Stimulated activated CD4-positive, alpha-beta T cell treated with anti-CD3 and anti-CD28 coated beads, Interleukin-15, amount 100 ng/mL, for 48 hours (primary cell): Measurements from ENCODE around the gene SOWAHD.
A peak's percentile ranks its signal among the peaks of the same experiment; 100 is the strongest.
"Not testable (repeated sequence)": the region's sequence is repeated elsewhere in the genome, so short reads cannot be mapped to it uniquely, and the experiment has no call there.

ENCODE experiments used
- DNase-seq, 2 donors: peaks; one replicate each; pipeline ENCODE4 v3.0.0-alpha.2; 2020; ENCODE audit warnings: low read depth in 2 of 2

SOWAHD gene, protein sequence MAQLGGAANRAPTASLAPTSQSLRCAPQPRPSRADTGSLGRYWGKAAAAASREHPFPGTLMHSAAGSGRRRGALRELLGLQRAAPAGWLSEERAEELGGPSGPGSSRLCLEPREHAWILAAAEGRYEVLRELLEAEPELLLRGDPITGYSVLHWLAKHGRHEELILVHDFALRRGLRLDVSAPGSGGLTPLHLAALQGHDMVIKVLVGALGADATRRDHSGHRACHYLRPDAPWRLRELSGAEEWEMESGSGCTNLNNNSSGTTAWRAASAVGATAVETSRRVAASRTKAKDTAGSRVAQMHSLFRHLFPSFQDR

DNA sequence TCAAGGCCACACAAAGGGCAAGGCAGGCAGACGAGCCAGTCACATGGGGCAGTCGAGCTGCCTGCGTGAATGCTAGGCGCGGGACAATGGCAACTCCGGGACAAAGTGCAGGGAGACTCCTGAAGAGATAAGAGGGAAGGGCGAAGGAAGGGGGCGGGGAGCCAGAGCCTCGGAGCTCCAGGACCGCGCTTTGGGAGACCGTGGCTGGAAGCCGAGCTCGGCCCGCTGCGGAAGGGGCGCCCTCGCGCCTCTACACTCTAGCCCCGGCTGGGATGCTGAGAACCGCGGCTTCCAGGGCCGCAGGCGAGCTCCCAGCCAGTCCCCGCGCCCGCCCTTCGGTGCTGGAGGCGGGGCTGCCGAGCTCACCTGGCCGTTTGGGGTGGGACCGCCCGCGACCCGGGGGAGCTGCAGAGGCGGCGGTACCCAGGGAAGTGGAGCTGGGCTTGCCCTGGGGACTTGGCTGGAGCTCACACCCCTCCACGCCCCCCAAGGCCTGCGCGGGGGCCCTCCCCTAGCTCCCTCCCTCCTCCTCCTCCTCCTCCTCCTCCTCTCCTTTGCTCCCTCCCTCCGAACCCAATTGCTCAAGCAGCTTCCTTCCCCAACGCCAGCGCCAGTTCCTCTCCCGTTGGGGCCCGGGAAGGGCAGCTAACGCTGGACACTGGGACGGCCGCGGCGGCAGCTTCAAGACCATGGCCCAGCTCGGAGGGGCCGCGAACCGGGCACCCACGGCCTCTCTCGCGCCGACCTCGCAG is at the start of gene SOWAHD:
Gene SOWAHD (plus strand): TSS at position 610 of the 752 bp plus-strand sequence. CDS start 80 bp downstream, at position 690.
- DNase-seq = no peak

DNA sequence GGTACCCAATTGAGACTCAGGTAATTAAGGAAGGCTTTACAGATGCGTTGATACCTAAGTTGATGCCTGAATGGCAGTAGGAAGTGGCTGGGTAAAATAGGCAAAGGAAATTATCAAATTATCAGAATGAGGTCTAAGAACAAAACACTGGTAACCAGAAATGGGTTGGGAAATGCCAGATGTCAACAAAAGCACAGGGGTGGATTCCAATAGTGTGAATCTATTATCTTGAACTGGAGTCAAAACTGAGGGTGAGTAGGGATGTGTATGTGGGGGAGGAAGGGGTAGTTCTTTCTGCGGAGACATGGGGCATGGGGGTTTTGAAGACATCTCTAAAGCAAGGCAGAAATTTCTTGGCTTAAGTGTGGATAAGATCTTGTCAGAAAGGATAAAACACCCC is 49.5 kb upstream of the SOWAHD start:
- DNase-seq = no peak

DNA sequence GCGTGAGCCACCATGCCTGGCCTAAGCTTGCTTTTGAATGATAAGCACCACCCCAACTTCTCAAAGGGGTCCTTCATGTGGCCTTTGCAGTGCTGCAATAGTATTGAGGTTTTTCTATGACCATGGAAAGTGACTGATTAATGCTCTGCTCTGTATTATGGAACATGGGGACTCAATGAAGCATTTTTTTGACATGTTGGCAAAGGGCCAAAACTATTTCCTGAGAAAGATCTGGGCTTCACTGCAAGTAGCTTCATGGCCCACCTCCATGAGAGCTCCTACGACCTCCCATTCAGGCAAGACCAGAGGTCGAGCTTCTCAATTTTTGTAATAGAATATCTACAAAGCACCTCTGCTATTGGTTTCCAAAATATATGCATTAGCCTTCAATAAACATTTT is 48.8 kb upstream of the SOWAHD start:
- DNase-seq = no peak

DNA sequence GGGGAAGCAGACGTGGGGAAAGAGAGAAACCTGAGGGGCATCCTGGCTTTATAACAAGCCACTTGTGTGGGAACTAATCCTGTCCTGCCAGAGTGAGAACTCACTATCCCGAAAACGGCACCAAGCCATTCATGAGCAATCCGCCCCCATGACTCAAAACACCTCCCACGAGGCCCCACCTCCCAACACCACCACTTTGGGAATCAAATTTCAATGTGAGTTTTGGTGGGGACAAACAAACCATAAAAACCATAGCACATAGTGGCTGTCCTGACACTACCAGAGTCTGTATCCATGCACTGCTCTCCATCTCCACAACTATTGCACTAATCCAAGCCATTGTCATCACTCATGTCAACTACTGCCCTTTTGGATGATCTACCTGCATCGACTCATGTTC is 36.9 kb upstream of the SOWAHD start:
- DNase-seq = no peak

DNA sequence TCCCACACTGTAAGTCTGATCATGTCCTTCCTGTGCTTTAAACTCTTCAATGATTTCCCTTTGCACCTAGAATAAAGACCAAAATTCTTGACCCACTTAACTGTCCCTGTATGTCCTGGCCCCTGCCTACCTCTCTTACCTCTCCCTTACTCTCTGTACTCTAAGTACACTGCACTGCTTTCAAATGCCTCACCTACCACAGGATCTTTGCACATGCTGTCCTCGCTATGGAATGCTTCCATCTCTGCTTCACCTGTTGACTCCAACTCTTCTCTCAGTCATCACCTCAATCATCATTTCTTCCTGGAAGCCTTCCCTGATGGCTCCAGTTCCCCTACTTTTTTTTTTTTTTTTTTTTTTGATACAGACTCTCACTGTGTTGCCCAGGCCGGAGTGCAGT is 36.5 kb upstream of the SOWAHD start:
- no peak for DNase-seq

DNA sequence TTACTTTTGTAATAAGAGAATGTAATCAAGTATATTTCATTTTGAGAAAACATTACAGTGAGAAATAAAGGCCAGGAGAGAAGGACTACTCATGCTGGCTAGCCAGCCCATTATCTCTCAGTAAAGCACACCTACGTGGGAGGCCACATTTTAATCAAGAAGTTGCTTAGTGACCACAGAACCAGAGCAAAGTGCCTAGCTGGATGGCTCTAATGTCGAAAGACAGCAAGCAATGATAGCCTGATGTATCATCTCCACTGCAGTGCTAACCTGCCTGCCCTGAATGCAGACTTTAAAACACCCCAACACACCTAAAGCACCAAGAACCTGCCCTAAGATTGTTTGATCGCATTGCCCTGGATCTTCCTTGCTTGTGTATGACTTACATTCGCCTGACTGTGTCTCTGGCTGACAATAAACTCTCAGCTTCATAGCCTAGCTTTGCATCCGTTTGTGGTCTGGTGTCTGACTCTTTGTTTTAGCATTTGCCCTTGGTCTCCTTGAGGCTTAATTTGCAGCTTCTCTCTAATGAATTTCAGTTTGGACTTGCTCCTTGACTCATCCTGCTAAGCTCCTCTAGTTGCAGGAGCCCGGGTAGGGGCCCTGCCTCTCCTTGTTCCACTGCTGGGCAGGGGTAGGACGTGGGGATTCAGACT is 31.4 kb upstream of the SOWAHD start:
- no peak for DNase-seq

DNA sequence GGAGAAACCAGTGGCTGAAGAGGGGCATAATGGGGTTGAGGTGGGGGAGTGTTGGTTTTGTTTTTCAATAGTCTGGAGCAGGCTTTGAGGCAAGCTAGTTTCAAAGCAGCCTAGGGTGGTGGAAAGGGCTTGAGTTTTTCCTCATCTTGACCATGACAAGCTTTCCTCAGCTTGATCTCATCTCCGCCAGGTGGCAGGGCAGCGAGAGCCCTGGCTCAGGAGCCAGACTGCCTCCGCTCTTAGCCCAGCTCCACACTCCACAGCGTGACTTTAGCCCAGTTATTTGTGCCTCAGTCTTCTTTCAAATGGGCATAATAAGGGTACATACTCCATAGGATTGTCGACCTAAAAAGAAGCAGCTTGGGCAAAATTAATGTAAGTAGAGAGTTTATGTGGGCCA is 29.9 kb upstream of the SOWAHD start:
- DNase-seq = no peak

DNA sequence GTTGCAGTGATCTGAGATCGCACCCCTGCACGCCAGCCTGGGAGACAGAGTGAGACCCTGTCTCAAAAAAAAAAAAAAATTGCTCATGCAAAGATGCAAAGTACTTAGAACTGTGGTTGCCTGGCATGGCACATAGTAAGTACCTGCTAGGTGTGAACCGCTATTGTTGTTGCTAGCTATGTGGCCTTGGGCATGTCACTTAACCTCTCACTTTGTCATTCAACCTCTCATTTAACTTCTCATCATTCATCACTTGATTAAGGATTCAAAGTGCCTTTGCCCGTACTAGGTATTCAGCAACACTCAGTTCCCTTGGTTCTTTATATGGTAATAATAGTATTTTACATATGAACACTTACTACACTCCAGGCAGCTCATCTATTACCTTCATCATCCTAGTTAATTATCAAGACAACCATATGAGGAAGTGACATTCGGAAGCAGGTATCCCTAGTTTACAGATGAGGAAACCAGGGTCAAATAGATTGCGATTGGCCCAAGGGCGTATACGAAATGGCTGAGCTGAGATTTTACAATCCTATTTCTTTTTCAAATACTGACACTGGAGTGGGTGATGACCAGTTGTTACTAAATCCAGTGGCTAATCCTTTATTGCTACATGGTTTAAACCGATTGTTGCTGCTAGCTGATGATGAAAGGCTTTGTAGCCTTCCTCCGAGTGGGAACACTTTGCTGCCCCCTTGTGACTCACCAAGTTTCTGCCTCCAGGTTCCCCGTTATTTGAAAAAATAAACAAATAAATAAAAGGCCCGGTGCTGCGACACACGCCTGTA is 28.8 kb upstream of the SOWAHD start:
- DNase-seq = peak; percentile 10 to 60

DNA sequence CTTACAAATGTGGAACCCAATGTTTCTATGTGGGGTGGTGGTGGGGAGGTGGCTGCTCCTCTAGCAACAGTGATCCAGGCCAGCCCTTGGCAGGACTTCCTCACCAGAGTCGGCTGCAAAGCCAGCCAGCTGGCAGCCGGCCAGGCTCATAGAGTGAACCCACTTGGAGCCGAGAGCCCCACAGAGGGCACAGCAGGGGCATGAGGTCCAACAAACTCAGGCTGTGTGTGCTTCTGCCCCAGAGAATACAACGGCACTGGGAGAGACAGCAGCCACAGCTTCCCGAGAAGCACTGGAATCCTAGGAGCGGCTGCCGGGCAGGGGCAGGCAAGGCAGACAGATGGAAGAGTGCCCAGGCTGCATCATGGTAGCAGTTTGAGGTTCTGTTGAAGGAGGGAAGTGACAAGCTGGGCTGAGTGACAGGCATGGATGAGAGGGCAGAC is 23.5 kb upstream of the SOWAHD start:
- DNase-seq = no peak

DNA sequence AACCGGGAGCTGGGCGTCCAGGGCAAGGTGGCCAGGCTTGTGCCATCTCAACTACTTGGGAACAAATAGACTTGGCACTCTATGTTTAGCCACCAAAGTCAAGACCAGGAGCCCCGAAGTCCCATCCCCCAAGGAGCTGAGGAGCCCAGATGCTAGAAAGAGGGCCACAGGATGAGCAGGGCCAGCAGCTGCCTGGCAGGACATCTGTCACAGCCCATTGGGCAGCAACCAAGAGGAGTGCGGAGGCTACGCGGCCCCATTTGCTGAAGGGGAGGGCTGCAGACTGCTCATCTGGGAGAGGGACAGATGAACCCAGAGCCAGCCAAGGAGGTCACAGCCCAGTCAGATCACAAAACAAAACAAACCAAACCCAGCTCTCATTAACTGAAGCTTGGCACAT is 22.9 kb upstream of the SOWAHD start:
- no peak for DNase-seq

DNA sequence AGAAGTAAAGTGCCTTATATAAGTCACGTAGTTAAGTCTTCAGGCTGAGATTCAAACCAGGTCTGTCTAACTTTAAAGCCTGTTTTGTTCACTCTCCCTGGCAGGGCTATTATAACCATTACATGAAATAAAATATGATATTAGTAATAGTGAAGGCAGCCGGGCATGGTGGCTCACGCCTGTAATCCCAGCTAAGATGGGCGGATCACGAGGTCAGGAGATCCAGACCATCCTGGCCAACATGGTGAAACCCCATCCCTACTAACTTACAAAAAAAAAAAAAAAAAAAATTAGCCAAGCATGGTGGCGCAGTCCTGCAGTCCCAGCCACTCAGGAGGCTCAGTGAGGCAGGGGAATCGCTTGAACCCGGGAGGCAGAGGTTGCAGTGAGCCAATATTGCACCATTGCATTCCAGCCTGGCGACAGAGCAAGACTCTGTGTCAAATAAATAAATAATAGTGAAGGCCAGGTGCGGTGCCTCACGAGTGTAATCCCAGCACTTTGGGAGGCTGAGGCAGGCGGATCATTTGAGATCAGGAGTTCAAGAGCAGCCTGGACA is 22.1 kb upstream of the SOWAHD start:
- DNase-seq = no peak

DNA sequence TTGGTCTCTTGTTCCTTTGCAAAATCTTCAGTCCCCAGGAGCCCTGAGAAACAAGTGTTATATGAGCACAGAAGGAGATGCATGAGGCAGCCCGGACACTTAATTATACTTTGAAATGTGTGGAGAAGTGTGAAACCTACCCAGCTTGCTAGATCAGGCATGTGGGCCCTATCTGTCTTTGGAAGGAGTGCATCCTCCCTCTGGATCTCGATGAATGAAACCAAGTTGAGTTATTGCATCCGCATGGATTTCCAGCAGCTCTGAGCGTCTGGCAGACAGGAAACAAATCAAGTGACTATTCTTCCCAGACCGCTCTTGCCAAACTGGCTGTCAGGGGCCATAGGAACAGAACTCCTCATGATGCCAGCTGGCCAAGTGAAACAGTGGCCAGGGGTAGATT is 19.6 kb upstream of the SOWAHD start:
- no peak for DNase-seq

DNA sequence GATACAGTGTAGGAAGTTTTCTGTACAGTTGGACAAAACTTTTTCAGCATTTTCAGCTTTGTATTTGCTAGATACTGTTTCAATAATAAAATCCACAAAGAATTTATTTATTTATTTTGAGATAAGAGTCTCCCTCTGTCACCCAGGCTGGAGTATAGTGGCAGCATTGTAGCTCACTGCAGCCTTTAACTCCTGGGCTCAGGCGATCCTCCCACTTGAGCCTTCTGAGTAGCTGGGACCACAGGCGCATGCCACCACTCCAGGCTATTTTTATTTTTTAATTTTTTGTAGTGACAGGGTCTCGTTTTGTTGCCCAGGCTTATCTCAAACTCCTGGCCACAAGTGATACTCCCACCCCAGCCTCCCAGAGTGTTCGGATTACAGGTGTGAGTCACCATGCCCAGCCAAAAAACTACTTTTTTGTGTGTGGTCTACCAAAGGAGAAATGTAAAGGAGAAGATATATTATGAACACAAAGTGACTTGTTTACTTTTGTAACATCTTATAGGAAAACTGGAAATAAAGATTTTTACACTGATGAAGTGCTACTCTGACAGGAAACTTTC is 13.0 kb upstream of the SOWAHD start:
- no peak for DNase-seq

DNA sequence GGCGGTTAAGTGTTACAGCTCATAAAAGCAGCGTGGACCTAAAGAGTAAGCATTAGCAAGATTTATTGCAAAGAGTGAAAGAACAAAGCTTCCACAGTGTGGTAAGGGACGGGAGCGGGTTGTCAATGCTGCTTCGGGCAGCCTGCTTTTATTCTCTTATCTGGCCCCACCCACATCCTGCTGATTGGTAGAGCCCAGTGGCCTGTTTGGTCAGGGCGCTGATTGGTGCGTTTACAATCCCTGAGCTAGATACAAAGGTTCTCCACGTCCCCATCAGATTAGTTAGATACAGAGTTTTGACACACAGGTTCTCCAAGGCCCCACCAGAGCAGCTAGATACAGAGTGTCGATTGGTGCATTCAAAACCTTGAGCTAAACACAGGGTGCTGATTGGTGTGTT is 8.3 kb upstream of the SOWAHD start:
- not testable (repeated sequence) for DNase-seq

DNA sequence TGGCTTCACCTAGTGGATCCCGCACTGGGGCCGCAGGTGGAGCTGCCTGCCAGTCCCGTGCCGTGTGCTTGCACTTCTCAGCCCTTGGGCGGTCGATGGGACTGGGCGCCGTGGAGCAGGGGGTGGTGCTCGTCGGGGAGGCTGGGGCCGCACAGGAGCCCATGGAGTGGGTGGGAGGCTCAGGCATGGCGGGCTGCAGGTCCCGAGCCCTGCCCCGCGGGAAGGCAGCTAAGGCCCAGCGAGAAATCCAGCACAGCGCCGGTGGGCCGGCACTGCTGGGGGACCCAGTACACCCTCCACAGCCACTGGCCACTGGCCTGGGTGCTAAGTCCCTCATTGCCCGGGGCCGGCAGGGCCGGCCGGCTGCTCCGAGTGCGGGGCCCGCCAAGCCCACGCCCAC is 7.6 kb upstream of the SOWAHD start:
- DNase-seq = not testable (repeated sequence)

DNA sequence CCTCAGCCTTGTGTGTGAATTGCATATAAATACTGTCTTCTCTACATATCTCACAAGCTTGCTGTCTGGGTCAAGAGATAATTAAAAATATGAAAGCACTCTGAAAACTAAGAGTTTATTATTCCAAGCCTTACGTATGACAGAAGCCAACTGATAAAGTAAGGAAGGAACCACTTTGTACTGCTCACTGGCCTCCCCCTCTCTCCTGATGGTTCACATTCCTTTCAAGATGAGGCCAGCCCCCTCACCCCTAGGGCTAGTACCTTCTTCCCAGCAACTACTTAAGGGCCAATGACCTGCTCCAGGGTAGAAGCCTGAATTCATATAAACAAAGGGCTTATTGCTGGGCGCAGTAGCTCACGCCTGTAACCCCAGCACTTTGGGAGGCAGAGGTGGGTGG is 5.4 kb upstream of the SOWAHD start:
- no peak for DNase-seq

DNA sequence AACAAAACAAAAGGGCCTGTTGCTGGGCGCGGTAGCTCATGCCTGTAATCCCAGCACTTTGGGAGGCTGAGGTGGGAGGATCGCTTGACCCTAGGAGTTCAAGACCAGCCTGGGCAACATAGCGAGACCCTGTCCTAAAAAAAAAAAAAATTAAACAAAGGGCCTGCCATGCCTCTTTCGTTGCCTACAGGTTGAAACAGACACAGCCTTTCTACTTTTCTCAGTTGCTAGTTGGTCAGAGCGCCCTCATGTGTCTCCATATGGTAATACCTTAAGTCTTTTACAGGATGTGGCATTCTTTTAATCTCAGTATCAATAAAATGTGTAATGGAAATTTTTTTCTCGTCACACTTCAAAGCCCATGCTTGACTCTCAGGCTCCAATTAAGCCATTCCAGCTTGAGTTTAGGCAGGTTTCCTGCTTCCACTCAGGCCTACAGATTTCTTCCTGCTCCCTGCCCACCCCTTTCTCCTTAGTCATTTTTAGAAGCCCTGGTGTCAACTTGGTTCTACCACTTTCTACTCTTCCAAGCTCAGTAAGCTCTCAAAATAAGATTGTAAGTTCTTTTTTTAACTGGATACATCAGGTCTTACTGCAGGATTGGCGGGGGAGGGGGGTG is 4.6 kb upstream of the SOWAHD start:
- peak; percentile 13 to 40 for DNase-seq

DNA sequence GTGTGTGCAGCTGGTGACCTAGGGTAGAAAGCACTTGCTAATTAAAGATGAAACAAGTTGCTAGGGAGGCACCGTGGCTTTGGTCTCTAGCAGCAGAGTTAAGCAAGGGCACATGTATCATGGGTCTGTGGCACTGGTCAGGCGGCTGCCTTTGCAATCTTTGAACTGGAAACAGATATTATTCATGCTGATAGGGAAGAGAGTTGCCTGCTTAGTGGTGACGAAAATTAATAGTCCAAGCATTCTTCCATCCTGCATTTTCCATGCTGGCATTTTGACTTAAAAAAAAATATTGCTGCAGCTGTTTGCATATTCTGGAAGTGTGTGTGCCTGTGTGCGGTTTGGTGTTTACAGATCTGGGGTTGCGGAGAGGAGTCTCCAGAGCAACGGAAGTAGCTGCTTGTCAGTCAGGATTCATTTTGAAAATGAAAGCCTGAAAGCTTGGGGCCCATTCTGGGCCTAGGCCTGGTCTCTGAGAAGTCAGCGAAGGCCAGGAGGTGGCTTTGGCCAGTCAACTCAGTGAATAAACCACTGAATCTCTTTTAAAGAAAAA is 2.3 kb upstream of the SOWAHD start:
- DNase-seq = peak; percentile 36 to 40

DNA sequence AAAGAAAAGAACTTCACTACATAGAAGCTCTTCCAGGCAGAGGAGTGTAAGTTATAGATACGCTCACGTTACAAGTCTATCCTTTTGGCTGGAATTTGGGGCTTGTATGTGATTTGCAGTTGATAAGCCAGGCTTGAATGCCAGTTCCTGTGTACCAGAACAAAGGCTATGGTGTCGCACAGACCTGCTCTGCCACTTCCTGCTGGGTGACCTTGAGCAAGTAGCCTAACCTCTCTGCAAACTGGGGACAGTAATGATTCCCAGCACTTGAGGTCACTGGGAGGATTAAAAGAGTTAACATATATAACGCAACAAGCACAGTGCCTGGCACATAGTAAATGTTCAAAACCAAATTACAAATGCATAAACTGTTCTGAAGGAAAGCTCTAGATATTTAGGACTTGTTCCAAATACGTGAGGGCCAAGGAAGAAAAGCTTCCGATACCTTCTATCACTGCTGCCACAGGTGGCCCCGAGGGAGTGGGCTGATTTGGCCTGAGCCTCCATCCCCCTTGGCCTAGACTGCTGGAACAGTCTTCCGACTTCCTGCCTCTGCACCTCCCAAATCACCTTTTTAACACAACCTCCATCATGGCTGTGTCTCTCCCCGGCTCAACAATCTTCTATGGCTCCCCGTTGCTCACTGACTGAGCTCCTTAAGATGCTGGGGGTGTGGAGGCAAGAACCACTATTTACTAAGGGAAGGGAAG is 1.3 kb upstream of the SOWAHD start:
- DNase-seq = no peak

DNA sequence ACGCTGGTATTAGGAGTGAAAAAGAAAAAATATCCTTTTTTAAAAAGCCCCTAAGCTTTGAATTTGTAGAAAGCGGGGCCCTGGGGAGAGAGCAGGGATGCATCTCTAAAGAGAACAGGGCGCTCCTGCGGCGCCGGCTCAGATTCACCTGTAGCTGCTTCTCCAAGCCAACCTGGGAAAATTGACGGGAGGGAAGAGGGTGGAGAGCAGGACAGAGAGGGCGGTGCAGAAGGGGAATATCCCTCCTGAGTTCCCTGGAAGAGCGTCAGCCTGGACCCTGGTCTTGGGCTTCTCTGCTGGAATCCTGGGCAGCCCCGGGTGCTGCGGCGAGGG is 776 bp upstream of the SOWAHD start:
- DNase-seq = no peak
